ENCODE results near the gene FPR2. TPM values are rescaled to one million over a fixed set of nuclear protein-coding genes. Genes with fewer than 3 reads are reported as not detected.

Gene FPR2
- total RNA-seq, 2 donors from 2014 or later = 0.47 to 1.1 TPM

DNA sequence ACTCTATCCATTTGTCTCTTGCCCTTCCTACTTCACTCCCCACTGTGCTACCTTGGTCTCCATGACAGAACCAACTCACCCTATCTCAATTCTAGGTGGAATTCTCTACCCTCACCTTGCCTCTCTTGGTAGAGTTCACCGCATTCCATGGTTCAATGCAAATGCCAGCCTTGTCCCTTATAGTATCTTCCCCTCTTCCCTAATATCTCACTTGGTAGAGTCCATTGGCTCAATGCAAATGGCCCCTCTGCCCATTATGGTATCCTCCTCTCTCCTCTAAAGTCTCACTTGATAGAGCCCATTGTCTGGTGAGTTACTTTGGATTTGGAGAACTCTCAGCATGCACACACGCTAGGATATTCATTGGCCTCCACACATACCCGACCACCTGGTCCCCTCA lies 45.1 kb upstream of the FPR2 start:
- Histone ChIP-seq H3K9me3 (no peaks in the 10 kb centered on the region), H3K36me3 (no peaks in the 10 kb centered on the region), H3K9ac (ENCODE audit: low read depth in 2 of 2, low read length in 2 of 2) (no peak overlapping the region), H3K4me3 (no peak overlapping the region), H3K4me1 (no peaks in the 10 kb centered on the region), H3K27me3 (peaks cover 8% of the 10 kb centered on the region), H3K27ac (no peak overlapping the region)
- intact Hi-C loops (cut with DNase I) = no loop called here
- TF ChIP-seq, protein P1, sequence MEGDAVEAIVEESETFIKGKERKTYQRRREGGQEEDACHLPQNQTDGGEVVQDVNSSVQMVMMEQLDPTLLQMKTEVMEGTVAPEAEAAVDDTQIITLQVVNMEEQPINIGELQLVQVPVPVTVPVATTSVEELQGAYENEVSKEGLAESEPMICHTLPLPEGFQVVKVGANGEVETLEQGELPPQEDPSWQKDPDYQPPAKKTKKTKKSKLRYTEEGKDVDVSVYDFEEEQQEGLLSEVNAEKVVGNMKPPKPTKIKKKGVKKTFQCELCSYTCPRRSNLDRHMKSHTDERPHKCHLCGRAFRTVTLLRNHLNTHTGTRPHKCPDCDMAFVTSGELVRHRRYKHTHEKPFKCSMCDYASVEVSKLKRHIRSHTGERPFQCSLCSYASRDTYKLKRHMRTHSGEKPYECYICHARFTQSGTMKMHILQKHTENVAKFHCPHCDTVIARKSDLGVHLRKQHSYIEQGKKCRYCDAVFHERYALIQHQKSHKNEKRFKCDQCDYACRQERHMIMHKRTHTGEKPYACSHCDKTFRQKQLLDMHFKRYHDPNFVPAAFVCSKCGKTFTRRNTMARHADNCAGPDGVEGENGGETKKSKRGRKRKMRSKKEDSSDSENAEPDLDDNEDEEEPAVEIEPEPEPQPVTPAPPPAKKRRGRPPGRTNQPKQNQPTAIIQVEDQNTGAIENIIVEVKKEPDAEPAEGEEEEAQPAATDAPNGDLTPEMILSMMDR (IDR thresholded peaks at IDR 0.05) = no peak
- no peak for DNase-seq

DNA sequence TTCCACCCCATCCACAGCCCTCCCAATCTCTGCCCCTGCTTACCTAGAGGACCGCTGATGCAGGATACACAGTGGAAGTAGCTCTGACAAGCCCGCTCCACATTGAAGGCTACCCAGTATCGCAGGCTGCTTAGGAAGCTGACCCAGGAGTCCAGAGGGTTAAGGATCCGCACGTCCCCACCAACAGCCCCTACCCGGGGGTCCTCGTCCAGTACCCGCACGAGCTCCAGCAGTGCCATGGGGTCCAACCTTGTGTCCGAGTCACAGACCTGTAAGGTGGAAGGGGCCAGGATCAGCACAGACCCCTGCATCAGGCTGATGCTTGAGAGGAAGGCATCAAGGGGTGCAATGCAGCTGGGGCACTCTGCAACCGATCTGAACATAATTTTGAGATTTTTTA lies 44.1 kb upstream of the FPR2 start:
- no peak overlapping the region for H3K27ac ChIP-seq
- H3K36me3 ChIP-seq = no peaks in the 10 kb centered on the region
- no peak overlapping the region for H3K9ac ChIP-seq (ENCODE audit: low read depth in 2 of 2, low read length in 2 of 2)
- no peak overlapping the region for H3K4me3 ChIP-seq
- H3K4me1 ChIP-seq = no peaks in the 10 kb centered on the region
- intact Hi-C loops (cut with DNase I) = no loop called here
- TF ChIP-seq, protein P1 (IDR thresholded peaks at IDR 0.05) = no peak
- no peaks in the 10 kb centered on the region for H3K9me3 ChIP-seq
- no peak for DNase-seq
- H3K27me3 ChIP-seq = peaks cover 8% of the 10 kb centered on the region

DNA sequence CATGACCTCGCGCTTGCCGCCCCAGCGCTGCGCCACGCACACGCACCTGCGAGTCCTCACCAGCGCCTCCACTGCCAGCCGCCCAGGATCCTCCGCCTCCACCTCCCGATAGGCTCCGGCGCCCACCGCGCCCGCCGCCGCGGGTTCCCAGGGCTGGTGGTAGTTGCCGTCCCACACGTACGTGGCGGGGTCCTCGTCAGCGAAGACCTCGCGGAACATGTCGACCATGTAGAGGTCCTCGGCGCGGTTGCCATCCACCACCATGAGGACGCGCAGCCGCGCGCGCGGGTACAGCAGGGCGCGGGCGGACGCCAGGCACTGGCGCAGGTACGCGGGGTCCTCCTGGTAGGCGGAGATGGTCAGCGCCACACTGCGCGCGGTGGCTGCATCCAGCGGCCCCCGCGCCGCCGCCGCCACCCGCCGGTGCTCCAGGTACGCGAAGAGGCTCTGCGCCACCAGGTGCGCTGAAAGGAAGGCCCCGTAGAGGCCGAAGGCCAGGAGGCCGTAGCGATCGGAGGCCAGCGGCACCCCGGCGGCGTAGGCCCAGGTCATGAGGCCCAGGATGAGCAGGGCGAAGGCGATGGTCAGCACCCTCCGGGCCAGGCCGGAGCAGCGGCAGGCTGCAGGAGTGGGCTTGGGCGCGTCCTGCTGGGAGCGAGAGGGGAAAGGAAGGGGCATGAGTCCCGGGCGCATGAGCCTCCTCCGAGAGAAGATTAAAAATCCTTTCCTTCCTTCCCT lies 41.6 kb upstream of the FPR2 start:
- TF ChIP-seq, protein P1 (IDR thresholded peaks at IDR 0.05) = no peak
- H3K9ac ChIP-seq (ENCODE audit: low read depth in 2 of 2, low read length in 2 of 2) = no peak overlapping the region
- peaks cover 8% of the 10 kb centered on the region for H3K27me3 ChIP-seq
- no peak overlapping the region for H3K27ac ChIP-seq
- intact Hi-C loops (cut with DNase I) = no loop called here
- H3K4me3 ChIP-seq = no peak overlapping the region
- H3K36me3 ChIP-seq = no peaks in the 10 kb centered on the region
- no peaks in the 10 kb centered on the region for H3K9me3 ChIP-seq
- no peak for DNase-seq
- H3K4me1 ChIP-seq = no peaks in the 10 kb centered on the region

DNA sequence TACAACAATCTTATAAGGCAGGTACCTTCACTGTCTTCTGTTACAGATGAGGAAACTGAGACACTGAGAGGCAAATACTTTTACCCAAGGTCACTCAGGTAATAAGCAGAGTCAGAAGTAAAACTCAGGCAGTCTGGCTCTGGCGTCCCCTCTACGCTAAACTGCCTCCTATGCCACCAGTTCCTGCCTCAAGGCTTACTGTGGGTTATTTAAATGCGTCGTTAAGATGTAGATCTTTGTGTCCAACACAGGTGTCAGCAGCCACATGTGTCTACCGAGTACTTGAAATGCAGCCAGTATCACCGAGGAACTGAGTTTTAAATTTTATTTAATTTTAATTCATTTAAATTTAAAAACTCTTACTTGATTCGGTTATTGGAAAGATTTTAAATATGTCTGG lies 39.1 kb upstream of the FPR2 start:
- Histone ChIP-seq H3K27me3 (peaks cover 8% of the 10 kb centered on the region), H3K36me3 (no peaks in the 10 kb centered on the region), H3K9ac (ENCODE audit: low read depth in 2 of 2, low read length in 2 of 2) (no peak overlapping the region), H3K27ac (no peak overlapping the region), H3K4me1 (no peaks in the 10 kb centered on the region), H3K9me3 (no peaks in the 10 kb centered on the region), H3K4me3 (no peak overlapping the region)
- intact Hi-C loops (cut with DNase I) = no loop called here
- DNase-seq = no peak
- TF ChIP-seq, protein P1 (IDR thresholded peaks at IDR 0.05) = no peak

DNA sequence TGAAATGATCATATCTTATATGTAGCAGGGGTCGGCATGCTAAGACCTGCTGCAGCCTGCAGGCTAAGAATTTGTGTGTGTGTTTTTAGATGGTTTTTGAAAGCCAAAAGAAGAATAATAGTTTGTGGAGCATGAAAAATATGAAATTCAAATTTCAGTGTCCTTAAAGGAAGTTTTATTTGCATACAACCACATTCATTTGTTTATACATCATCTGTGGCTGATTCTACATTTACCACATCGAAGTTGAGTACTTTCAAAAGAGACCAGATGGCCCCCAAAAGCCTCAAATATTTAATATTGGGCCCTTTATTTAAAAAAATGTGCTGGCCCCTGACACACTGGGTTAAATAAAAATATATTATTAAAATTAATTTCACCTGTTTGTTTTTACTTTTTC lies 38.5 kb upstream of the FPR2 start:
- no peak overlapping the region for H3K27ac ChIP-seq
- no peak for DNase-seq
- peaks cover 8% of the 10 kb centered on the region for H3K27me3 ChIP-seq
- no peaks in the 10 kb centered on the region for H3K36me3 ChIP-seq
- no peak overlapping the region for H3K9ac ChIP-seq (ENCODE audit: low read depth in 2 of 2, low read length in 2 of 2)
- H3K4me3 ChIP-seq = no peak overlapping the region
- H3K4me1 ChIP-seq = no peaks in the 10 kb centered on the region
- H3K9me3 ChIP-seq = no peaks in the 10 kb centered on the region
- TF ChIP-seq, protein P1 (IDR thresholded peaks at IDR 0.05) = no peak
- intact Hi-C loops (cut with DNase I) = no loop called here
